DND-41 (cell line): Measurements from ENCODE around the gene TRPV6.

Experiments
- ATAC-seq: fragments of 200-7000 bp; cut with Tn5 transposase; 3 replicates; pipeline ENCODE4 v1.9.1; 2021; ENCODE audit warnings: low read depth; ENCODE audit not compliant: insufficient read depth
- DNase-seq: peaks from one replicate; pipeline ENCODE4 v3.0.0-alpha.2; 2020
- H2AFZ ChIP-seq: 2 replicates; pipeline ENCODE4 v1.6.0; 2012; ENCODE audit warnings: low read depth, low read length
- H3K27ac ChIP-seq: 2 replicates; pipeline ENCODE4 v1.5.1; 2012; ENCODE audit warnings: low read length, inconsistent platforms
- H3K27me3 ChIP-seq: fragments of 200-600 bp; sonication (generic); 2 replicates; pipeline ENCODE4 v1.6.0; 2012; ENCODE audit warnings: low read length, mild to moderate bottlenecking, inconsistent platforms; ENCODE audit not compliant: insufficient read depth, poor library complexity
- H3K36me3 ChIP-seq: 2 replicates; pipeline ENCODE4 v1.5.1; 2012; ENCODE audit warnings: low read length, inconsistent platforms; ENCODE audit not compliant: insufficient read depth
- H3K4me1 ChIP-seq: 2 replicates; pipeline ENCODE4 v1.5.1; 2012; ENCODE audit warnings: mild to moderate bottlenecking, low read length; ENCODE audit not compliant: insufficient read depth
- H3K4me2 ChIP-seq: 2 replicates; pipeline ENCODE4 v1.6.0; 2012; ENCODE audit warnings: mild to moderate bottlenecking, moderate library complexity, low read length, inconsistent platforms; ENCODE audit not compliant: insufficient read depth
- H3K4me3 ChIP-seq, 2 experiments: fragments of 200-600 bp in 1 of 2; shearing (Covaris generic) in 1 of 2; 2 replicates each; pipeline ENCODE4 v1.5.1; 2012 to 2016; ENCODE audit warnings: inconsistent platforms in 2 of 2, low read length in 2 of 2, mild to moderate bottlenecking in 2 of 2, low read depth in 1 of 2, moderate library complexity in 1 of 2
- H3K79me2 ChIP-seq: 2 replicates; pipeline ENCODE4 v1.6.0; 2012; ENCODE audit warnings: low read length, inconsistent platforms; ENCODE audit not compliant: insufficient read depth
- H3K9ac ChIP-seq: 2 replicates; pipeline ENCODE4 v1.6.0; 2012; ENCODE audit warnings: low read depth, mild to moderate bottlenecking, inconsistent platforms, low read length, moderate library complexity
- H3K9me3 ChIP-seq: 2 replicates; pipeline ENCODE4 v1.5.1; 2012; ENCODE audit warnings: low read length, moderate library complexity, mild to moderate bottlenecking, inconsistent platforms; ENCODE audit not compliant: insufficient read depth, severe bottlenecking
- H4K20me1 ChIP-seq: 2 replicates; pipeline ENCODE4 v1.6.0; 2012; ENCODE audit warnings: low read length; ENCODE audit not compliant: insufficient read depth
- EZH2 ChIP-seq: IDR thresholded peaks from 3 replicates; pipeline ENCODE4 v1.6.1; 2012; ENCODE audit warnings: borderline replicate concordance, low read depth, mild to moderate bottlenecking, moderate library complexity, low read length, inconsistent platforms; ENCODE audit not compliant: severe bottlenecking
- TF ChIP-seq, protein P1 (sequence below): IDR thresholded peaks from 2 replicates; pipeline ENCODE4 v1.5.1; 2012; ENCODE audit warnings: borderline replicate concordance, low read length, moderate library complexity, mild to moderate bottlenecking; ENCODE audit not compliant: poor library complexity, severe bottlenecking; ENCODE audit errors: extremely low read depth

Gene TRPV6

DNA sequence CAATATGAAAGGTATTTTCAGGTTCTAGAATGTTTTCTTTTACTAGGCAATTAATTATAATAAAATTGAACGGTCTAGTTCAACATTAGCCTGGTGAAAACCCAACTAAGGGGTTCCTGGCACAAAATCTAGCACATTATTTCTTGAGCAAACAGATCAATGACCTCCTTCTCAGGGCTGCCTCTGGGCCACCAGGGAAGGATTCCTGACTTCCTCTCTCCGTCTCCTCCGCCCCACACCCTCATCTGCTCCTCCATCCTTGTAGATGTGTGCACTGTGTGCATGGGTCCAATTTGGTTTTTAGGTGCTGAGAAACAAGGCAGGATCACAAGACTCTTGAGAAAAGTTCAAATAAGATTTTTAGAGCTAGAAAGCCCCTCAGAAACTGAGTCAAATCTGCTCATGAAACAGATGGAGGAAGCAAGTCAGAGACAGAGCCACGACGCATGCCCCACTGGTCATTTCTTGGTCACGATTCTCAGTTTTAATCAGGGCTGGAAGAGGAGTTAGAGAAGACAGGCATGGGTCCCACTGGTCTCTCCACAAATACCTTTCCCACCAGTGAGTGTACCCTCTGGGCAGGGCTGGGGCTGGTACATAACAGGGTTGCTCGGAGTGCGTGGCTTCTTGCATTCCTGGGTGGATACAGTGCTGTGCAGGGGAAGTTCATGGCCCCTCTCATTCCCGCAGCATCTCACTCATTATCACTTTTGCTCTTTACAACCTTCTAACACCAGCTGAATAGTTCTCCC, 3.8 kb downstream of the TRPV6 start:
- no peaks in the 10 kb centered on the region for H3K27me3 ChIP-seq
- no peaks in the 10 kb centered on the region for H4K20me1 ChIP-seq
- no peak overlapping the region for H2AFZ ChIP-seq
- H3K9ac ChIP-seq = no peak overlapping the region
- no peaks in the 10 kb centered on the region for H3K9me3 ChIP-seq
- TF ChIP-seq EZH2 = no peak
- TF ChIP-seq, protein P1, sequence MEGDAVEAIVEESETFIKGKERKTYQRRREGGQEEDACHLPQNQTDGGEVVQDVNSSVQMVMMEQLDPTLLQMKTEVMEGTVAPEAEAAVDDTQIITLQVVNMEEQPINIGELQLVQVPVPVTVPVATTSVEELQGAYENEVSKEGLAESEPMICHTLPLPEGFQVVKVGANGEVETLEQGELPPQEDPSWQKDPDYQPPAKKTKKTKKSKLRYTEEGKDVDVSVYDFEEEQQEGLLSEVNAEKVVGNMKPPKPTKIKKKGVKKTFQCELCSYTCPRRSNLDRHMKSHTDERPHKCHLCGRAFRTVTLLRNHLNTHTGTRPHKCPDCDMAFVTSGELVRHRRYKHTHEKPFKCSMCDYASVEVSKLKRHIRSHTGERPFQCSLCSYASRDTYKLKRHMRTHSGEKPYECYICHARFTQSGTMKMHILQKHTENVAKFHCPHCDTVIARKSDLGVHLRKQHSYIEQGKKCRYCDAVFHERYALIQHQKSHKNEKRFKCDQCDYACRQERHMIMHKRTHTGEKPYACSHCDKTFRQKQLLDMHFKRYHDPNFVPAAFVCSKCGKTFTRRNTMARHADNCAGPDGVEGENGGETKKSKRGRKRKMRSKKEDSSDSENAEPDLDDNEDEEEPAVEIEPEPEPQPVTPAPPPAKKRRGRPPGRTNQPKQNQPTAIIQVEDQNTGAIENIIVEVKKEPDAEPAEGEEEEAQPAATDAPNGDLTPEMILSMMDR = no peak
- H3K79me2 ChIP-seq = no peaks in the 10 kb centered on the region
- no peak overlapping the region for H3K4me2 ChIP-seq
- H3K36me3 ChIP-seq = no peaks in the 10 kb centered on the region
- H3K4me1 ChIP-seq = no peaks in the 10 kb centered on the region
- ATAC-seq = no peak
- DNase-seq = no peak
- H3K4me3 ChIP-seq = no peak overlapping the region
- no peak overlapping the region for H3K27ac ChIP-seq

GRCh38 chr7:142880876-142881505, 4.6 kb downstream of the TRPV6 start:
- Histone ChIP-seq H3K4me1 (no peaks in the 10 kb centered on the region), H3K9me3 (no peaks in the 10 kb centered on the region), H3K79me2 (no peaks in the 10 kb centered on the region), H4K20me1 (no peaks in the 10 kb centered on the region), H3K4me2 (no peak overlapping the region), H3K36me3 (no peaks in the 10 kb centered on the region), H3K4me3 (no peak overlapping the region), H3K27ac (no peak overlapping the region), H2AFZ (no peak overlapping the region), H3K27me3 (no peaks in the 10 kb centered on the region), H3K9ac (no peak overlapping the region)
- TF ChIP-seq EZH2 = no peak
- TF ChIP-seq, protein P1 = peak; percentile 83
- DNase-seq (peak; percentile 60), ATAC-seq (peak; percentile 74)

- no peak overlapping the region for H3K27ac ChIP-seq
- TF ChIP-seq EZH2 = no peak
- TF ChIP-seq, protein P1 = no peak
- H3K9ac ChIP-seq = no peak overlapping the region
- H3K4me1 ChIP-seq = no peaks in the 10 kb centered on the region
- no peaks in the 10 kb centered on the region for H3K79me2 ChIP-seq
- no peak overlapping the region for H3K4me2 ChIP-seq
- H3K27me3 ChIP-seq = no peaks in the 10 kb centered on the region
- H3K9me3 ChIP-seq = no peaks in the 10 kb centered on the region
- DNase-seq (no peak), ATAC-seq (no peak)
- H3K36me3 ChIP-seq = no peaks in the 10 kb centered on the region
- H3K4me3 ChIP-seq = no peak overlapping the region
- H4K20me1 ChIP-seq = no peaks in the 10 kb centered on the region
- H2AFZ ChIP-seq = no peak overlapping the region
These were observed 6.5 kb downstream of the TRPV6 start for GRCh38 chr7:142879060-142879459.
